Testis (tissue), 2 donors: ENCODE data around the gene DCTN3.

Experiments
- POLR2A ChIP-seq: fragments of 450-650 bp; IDR thresholded peaks from one replicate; pipeline ENCODE4 v1.6.1; 2017; ENCODE audit warnings: antibody characterized with exemption, mild to moderate bottlenecking, moderate library complexity
- TF ChIP-seq, protein P1 (sequence below), 3 experiments: fragments of 450-650 bp in 2 of 3; fragments of 200-600 bp in 1 of 3; sonication (generic) in 1 of 3; IDR thresholded peaks; one replicate each; pipeline ENCODE4 v1.5.1; 2016 to 2019; ENCODE audit warnings: antibody characterized with exemption in 3 of 3, mild to moderate bottlenecking in 2 of 3, moderate library complexity in 1 of 3

GRCh38 chr9:34577400-34578240 lies 42.7 kb downstream of the DCTN3 start:
- no peak for TF ChIP-seq POLR2A
- TF ChIP-seq, protein P1, sequence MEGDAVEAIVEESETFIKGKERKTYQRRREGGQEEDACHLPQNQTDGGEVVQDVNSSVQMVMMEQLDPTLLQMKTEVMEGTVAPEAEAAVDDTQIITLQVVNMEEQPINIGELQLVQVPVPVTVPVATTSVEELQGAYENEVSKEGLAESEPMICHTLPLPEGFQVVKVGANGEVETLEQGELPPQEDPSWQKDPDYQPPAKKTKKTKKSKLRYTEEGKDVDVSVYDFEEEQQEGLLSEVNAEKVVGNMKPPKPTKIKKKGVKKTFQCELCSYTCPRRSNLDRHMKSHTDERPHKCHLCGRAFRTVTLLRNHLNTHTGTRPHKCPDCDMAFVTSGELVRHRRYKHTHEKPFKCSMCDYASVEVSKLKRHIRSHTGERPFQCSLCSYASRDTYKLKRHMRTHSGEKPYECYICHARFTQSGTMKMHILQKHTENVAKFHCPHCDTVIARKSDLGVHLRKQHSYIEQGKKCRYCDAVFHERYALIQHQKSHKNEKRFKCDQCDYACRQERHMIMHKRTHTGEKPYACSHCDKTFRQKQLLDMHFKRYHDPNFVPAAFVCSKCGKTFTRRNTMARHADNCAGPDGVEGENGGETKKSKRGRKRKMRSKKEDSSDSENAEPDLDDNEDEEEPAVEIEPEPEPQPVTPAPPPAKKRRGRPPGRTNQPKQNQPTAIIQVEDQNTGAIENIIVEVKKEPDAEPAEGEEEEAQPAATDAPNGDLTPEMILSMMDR (IDR thresholded peaks at IDR 0.05): no peak
